NCI-H1105 treated with DMSO at 0.1 percent for 48 hours (cell line): ENCODE results near the gene N4BP2L2.
A peak's percentile ranks its signal among the peaks of the same experiment; 100 is the strongest.
"Not testable (repeated sequence)": the region's sequence is repeated elsewhere in the genome, so short reads cannot be mapped to it uniquely, and the experiment has no call there.

Source experiments
- DNase-seq: peaks from one replicate; lab custom pipeline; 2025; lab: John Stamatoyannopoulos, UW

N4BP2L2 gene

GRCh38 chr13:32538621-32539246 lies at the start of gene N4BP2L2:
Gene N4BP2L2, minus strand, starts transcription at chr13:32538795. Its CDS starts 1,768 bp downstream, at chr13:32537027.
- peak; percentile 92 for DNase-seq

- peak; percentile 29 for DNase-seq
Observed at GRCh38 chr13:32587811-32588170, 49.2 kb upstream of the N4BP2L2 start.

- peak; percentile 42 for DNase-seq
Observed at GRCh38 chr13:32587011-32587810, 48.6 kb upstream of the N4BP2L2 start.

- DNase-seq, result peak; percentile 80
Observed at GRCh38 chr13:32586080-32586900, 47.7 kb upstream of the N4BP2L2 start, which contains the start of gene PDS5B. Gene PDS5B, plus strand, starts transcription at chr13:32586452. Its CDS starts 62,321 bp downstream, at chr13:32648773.

- no peak for DNase-seq
Observed at GRCh38 chr13:32585550-32586079, 47.0 kb upstream of the N4BP2L2 start.

- no peak for DNase-seq
Observed at GRCh38 chr13:32582991-32583390, 44.4 kb upstream of the N4BP2L2 start.

GRCh38 chr13:32582281-32582680 lies 43.7 kb upstream of the N4BP2L2 start:
- no peak for DNase-seq

GRCh38 chr13:32581177-32581786 lies 42.7 kb upstream of the N4BP2L2 start:
- no peak for DNase-seq

- no peak for DNase-seq
Observed at GRCh38 chr13:32577032-32577431, 38.4 kb upstream of the N4BP2L2 start.

- not testable (repeated sequence) for DNase-seq
Observed at GRCh38 chr13:32575687-32576086, 37.1 kb upstream of the N4BP2L2 start.

GRCh38 chr13:32560842-32561241 lies 22.2 kb upstream of the N4BP2L2 start:
- not testable (repeated sequence) for DNase-seq

- no peak for DNase-seq
Observed at GRCh38 chr13:32555613-32556012, 17.0 kb upstream of the N4BP2L2 start.

- DNase-seq, result no peak
Observed at GRCh38 chr13:32553720-32554119, 15.1 kb upstream of the N4BP2L2 start.

GRCh38 chr13:32549788-32550187 lies 11.2 kb upstream of the N4BP2L2 start:
- no peak for DNase-seq

- DNase-seq, result no peak
Observed at GRCh38 chr13:32548837-32549236, 10.2 kb upstream of the N4BP2L2 start.

GRCh38 chr13:32545083-32545482 lies 6.5 kb upstream of the N4BP2L2 start:
- no peak for DNase-seq

- DNase-seq, result no peak
Observed at GRCh38 chr13:32542221-32542620, 3.6 kb upstream of the N4BP2L2 start.

GRCh38 chr13:32538143-32538620 lies 413 bp downstream of the N4BP2L2 start:
- no peak for DNase-seq

- DNase-seq, result no peak
Observed at GRCh38 chr13:32537580-32538142, 934 bp downstream of the N4BP2L2 start.

GRCh38 chr13:32535748-32536147 lies 2.8 kb downstream of the N4BP2L2 start:
- no peak for DNase-seq

- no peak for DNase-seq
Observed at GRCh38 chr13:32535115-32535514, 3.5 kb downstream of the N4BP2L2 start.
